HepG2 (cell line): ENCODE results near the gene ROCK1. TPM values are rescaled to one million over a fixed set of nuclear protein-coding genes. Genes with fewer than 3 reads are reported as not detected.

ENCODE experiments used
- EHMT2 ChIP-seq: fragments of 200-600 bp; sonication (generic); IDR thresholded peaks from 2 replicates; pipeline ENCODE4 v1.7.0; 2017; ENCODE audit warnings: antibody characterized with exemption, low read depth, low read length, borderline replicate concordance
- GATAD1 ChIP-seq: IDR thresholded peaks from 2 replicates; pipeline ENCODE4 v1.6.1; 2016; ENCODE audit warnings: missing genetic modification reagents, missing compliant biosample characterization
- HHEX ChIP-seq: IDR thresholded peaks from 2 replicates; pipeline ENCODE4 v1.6.1; 2016; ENCODE audit warnings: control low read depth
- MAX ChIP-seq: IDR thresholded peaks from 2 replicates; pipeline ENCODE4 v1.6.1; 2012; ENCODE audit warnings: inconsistent platforms
- MBNL3 ChIP-seq: fragments of 250-450 bp; sonication (Bioruptor Pico); conservative IDR thresholded peaks from 2 replicates; pipeline ENCODE4 v1.8.0; 2022; ENCODE audit warnings: mild to moderate bottlenecking, inconsistent platforms
- MTA1 ChIP-seq: sonication (generic); formaldehyde crosslinking; IDR thresholded peaks from 2 replicates; pipeline ENCODE4 v1.4.0; 2020; ENCODE audit warnings: missing genetic modification reagents, mild to moderate bottlenecking, borderline replicate concordance
- NFIB ChIP-seq: sonication (generic); formaldehyde crosslinking; IDR thresholded peaks from 2 replicates; pipeline ENCODE4 v1.9.0; 2021; ENCODE audit warnings: missing genetic modification reagents, mild to moderate bottlenecking, borderline replicate concordance
- PLRG1 ChIP-seq: fragments of 450-650 bp; conservative IDR thresholded peaks from 2 replicates; pipeline ENCODE4 v1.6.1; 2016
- PTBP1 ChIP-seq: fragments of 200-400 bp; formaldehyde crosslinking; IDR thresholded peaks from 2 replicates; pipeline ENCODE4 v1.6.1; 2018; ENCODE audit warnings: low read length, low read depth; ENCODE audit not compliant: poor library complexity, severe bottlenecking
- RAD21 ChIP-seq: fragments of 450-650 bp; formaldehyde crosslinking; IDR thresholded peaks from 2 replicates; pipeline ENCODE4 v1.5.0; 2020; ENCODE audit warnings: mild to moderate bottlenecking
- TFAP4 ChIP-seq: sonication (generic); IDR thresholded peaks from 2 replicates; pipeline ENCODE4 v1.6.1; 2016; ENCODE audit warnings: low read depth, borderline replicate concordance
- ZNF205 ChIP-seq: IDR thresholded peaks from 2 replicates; pipeline ENCODE4 v1.6.1; 2018; ENCODE audit warnings: missing biosample characterization, missing genetic modification reagents
- ZNF253 ChIP-seq: sonication (generic); formaldehyde crosslinking; IDR thresholded peaks from 2 replicates; pipeline ENCODE4 v1.8.0; 2022; ENCODE audit warnings: mild to moderate bottlenecking, missing genetic modification reagents, borderline replicate concordance
- ZNF296 ChIP-seq: sonication (generic); formaldehyde crosslinking; conservative IDR thresholded peaks from 2 replicates; pipeline ENCODE4 v1.5.0; 2020; ENCODE audit warnings: mild to moderate bottlenecking, missing genetic modification reagents
- ZNF30 ChIP-seq: sonication (generic); formaldehyde crosslinking; IDR thresholded peaks from 2 replicates; pipeline ENCODE4 v1.5.0; 2020; ENCODE audit warnings: mild to moderate bottlenecking, missing genetic modification reagents
- ZNF432 ChIP-seq: sonication (generic); formaldehyde crosslinking; IDR thresholded peaks from 2 replicates; pipeline ENCODE4 v1.5.0; 2020; ENCODE audit warnings: missing genetic modification reagents, mild to moderate bottlenecking, borderline replicate concordance
- ZNF44 ChIP-seq: sonication (generic); formaldehyde crosslinking; IDR thresholded peaks from 2 replicates; pipeline ENCODE4 v1.5.1; 2020; ENCODE audit warnings: mild to moderate bottlenecking, missing genetic modification reagents
- ZNF547 ChIP-seq: sonication (generic); formaldehyde crosslinking; IDR thresholded peaks from 2 replicates; pipeline ENCODE4 v1.5.1; 2020; ENCODE audit warnings: mild to moderate bottlenecking, missing genetic modification reagents
- ZNF749 ChIP-seq: sonication (generic); formaldehyde crosslinking; IDR thresholded peaks from 2 replicates; pipeline ENCODE4 v1.8.0; 2022; ENCODE audit warnings: mild to moderate bottlenecking, missing genetic modification reagents, moderate library complexity, borderline replicate concordance
- ZNF883 ChIP-seq: sonication (generic); formaldehyde crosslinking; IDR thresholded peaks from 2 replicates; pipeline ENCODE4 v1.5.1; 2020; ENCODE audit warnings: mild to moderate bottlenecking, missing genetic modification reagents; ENCODE audit errors: not compliant biosample characterization
- ZSCAN21 ChIP-seq: sonication (generic); formaldehyde crosslinking; IDR thresholded peaks from 2 replicates; pipeline ENCODE4 v1.8.0; 2022; ENCODE audit warnings: mild to moderate bottlenecking, missing genetic modification reagents, moderate library complexity, borderline replicate concordance
- polyA plus RNA-seq, 8 experiments: library from polyadenylated mRNA; depleted of rRNA in 3 of 8; stranded (reverse) in 7 of 8; unstranded in 1 of 8; fragments of >200 nt; fragmentation: Illumina TruSeq in 4 of 8; extraction: Trizol in 4 of 8; gene quantifications; 2 replicates each; pipeline versions ENCODE4 v1.2.1 to v1.2.3, GENCODE V29; 2011 to 2016; ENCODE audit warnings: low read depth in 4 of 8, missing spikeins in 1 of 8, mixed read lengths in 1 of 8; ENCODE audit not compliant: insufficient read depth in 1 of 8
- total RNA-seq, 5 experiments: library from RNA; depleted of rRNA; stranded (reverse); fragments of >200 nt; fragmentation: Illumina TruSeq; extraction: Trizol; gene quantifications; 2 replicates each; pipeline ENCODE4 v1.2.3, GENCODE V29; 2016; ENCODE audit warnings: low read depth in 1 of 5
- TF ChIP-seq, protein P1 (sequence below), 2 experiments: sonication (generic) in 1 of 2; formaldehyde crosslinking in 1 of 2; IDR thresholded peaks; 2 replicates each; pipeline versions ENCODE4 v1.4.0 to v1.6.1; 2016 to 2020; ENCODE audit warnings: borderline replicate concordance in 1 of 2, low read depth in 1 of 2, mild to moderate bottlenecking in 1 of 2, missing genetic modification reagents in 1 of 2
- TF ChIP-seq, protein P2 (sequence below): sonication (generic); formaldehyde crosslinking; IDR thresholded peaks from 2 replicates; pipeline ENCODE4 v1.5.1; 2020; ENCODE audit warnings: missing genetic modification reagents, mild to moderate bottlenecking, borderline replicate concordance

Gene ROCK1
- total and polyA plus RNA-seq, 2 of the 13 experiments (the other 11 are each of a cell fraction or from before 2014, with no cell fraction given) = 10.5 to 27.2 TPM

DNA sequence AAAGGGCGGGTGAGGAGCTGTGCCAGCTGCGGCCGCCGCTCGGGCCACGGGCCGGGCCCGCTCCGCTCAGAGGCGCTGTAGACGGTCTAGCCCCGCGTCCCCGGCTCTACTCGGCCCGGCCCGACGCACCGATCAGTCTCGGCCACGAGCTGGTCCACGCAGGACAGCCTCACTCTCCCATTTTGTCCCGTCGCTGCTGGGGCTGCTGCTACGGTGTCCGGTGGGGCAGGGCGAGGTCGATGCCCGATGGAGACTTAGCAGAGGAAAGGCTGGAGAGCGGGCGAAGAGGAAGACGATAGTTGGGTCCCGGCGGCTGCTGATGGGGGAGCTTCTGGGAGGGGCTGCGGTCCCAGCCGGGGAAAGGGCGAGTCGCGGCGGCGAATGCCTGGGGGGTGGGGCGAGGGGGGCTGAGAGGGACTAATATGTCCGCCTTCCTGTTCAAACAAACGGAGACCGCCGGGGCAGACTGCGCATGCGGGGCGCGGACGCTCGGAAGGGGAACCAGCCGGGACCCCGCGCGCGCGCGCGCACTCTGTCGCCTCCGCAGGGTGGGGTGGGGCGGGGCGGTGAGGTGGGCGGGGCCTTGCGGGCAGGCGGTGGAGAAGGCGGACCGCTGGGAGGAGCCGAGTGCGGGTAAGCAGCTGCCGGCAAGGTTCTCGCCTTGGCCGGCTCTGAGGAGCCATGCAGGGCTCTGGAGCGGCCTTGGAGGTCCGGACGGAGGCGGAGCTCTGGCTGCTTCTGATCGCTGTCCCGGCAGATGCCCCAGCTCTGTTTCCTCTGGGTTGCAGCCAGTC lies at the start of gene ROCK1 (continued):
- TF ChIP-seq, protein P1, sequence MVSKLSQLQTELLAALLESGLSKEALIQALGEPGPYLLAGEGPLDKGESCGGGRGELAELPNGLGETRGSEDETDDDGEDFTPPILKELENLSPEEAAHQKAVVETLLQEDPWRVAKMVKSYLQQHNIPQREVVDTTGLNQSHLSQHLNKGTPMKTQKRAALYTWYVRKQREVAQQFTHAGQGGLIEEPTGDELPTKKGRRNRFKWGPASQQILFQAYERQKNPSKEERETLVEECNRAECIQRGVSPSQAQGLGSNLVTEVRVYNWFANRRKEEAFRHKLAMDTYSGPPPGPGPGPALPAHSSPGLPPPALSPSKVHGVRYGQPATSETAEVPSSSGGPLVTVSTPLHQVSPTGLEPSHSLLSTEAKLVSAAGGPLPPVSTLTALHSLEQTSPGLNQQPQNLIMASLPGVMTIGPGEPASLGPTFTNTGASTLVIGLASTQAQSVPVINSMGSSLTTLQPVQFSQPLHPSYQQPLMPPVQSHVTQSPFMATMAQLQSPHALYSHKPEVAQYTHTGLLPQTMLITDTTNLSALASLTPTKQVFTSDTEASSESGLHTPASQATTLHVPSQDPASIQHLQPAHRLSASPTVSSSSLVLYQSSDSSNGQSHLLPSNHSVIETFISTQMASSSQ (IDR thresholded peaks at IDR 0.05; ENCODE audit: low read depth) = no peak
- TF ChIP-seq, protein P1 (CRISPR knock-in tag; IDR thresholded peaks at IDR 0.05; ENCODE audit: borderline replicate concordance) = no peak
- TF ChIP-seq ZSCAN21 (CRISPR knock-in tag) = no peak
- peak; percentile 30 for TF ChIP-seq ZNF883
- no peak for TF ChIP-seq ZNF253 (CRISPR knock-in tag)
- TF ChIP-seq ZNF547 (CRISPR knock-in tag) = no peak; the same call in 1 of the 2 replicates
- no peak for TF ChIP-seq GATAD1 (CRISPR knock-in tag)
- TF ChIP-seq NFIB (CRISPR knock-in tag) = no peak
- no peak for TF ChIP-seq EHMT2
- TF ChIP-seq ZNF432 (CRISPR knock-in tag) = no peak
- TF ChIP-seq TFAP4 = no peak; the same call in 1 of the 2 replicates
- no peak for TF ChIP-seq PTBP1
- no peak for TF ChIP-seq ZNF296
- TF ChIP-seq ZNF205 (CRISPR knock-in tag) = 0 out of 2 replicates have a peak, but pooled peaks have one; percentile 18
- TF ChIP-seq, protein P2, sequence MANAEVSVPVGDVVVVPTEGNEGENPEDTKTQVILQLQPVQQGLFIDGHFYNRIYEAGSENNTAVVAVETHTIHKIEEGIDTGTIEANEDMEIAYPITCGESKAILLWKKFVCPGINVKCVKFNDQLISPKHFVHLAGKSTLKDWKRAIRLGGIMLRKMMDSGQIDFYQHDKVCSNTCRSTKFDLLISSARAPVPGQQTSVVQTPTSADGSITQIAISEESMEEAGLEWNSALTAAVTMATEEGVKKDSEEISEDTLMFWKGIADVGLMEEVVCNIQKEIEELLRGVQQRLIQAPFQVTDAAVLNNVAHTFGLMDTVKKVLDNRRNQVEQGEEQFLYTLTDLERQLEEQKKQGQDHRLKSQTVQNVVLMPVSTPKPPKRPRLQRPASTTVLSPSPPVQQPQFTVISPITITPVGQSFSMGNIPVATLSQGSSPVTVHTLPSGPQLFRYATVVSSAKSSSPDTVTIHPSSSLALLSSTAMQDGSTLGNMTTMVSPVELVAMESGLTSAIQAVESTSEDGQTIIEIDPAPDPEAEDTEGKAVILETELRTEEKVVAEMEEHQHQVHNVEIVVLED = 0 out of 2 replicates have a peak, but pooled peaks have one; percentile 25
- no peak for TF ChIP-seq MBNL3 (CRISPR knock-in tag)
- TF ChIP-seq PLRG1 = no peak
- TF ChIP-seq ZNF30 (CRISPR knock-in tag) = no peak
- TF ChIP-seq HHEX (CRISPR knock-in tag) = no peak
- TF ChIP-seq ZNF44 (CRISPR knock-in tag) = no peak
- peak; percentile 40; the same call in 1 of the 2 replicates for TF ChIP-seq MAX
- TF ChIP-seq RAD21 (CRISPR knock-in tag) = peak; percentile 32; the same call in 1 of the 2 replicates
- TF ChIP-seq MTA1 (CRISPR knock-in tag) = no peak
- TF ChIP-seq ZNF749 (CRISPR knock-in tag) = no peak
